SH-SY5Y (cell line): Measurements from ENCODE around the gene LMAN2.

ENCODE experiments used
- GATA2 ChIP-seq: IDR thresholded peaks from 2 replicates; pipeline ENCODE4 v1.6.1; 2011; ENCODE audit warnings: mild to moderate bottlenecking, low read depth, low read length
- GATA3 ChIP-seq: IDR thresholded peaks from 2 replicates; pipeline ENCODE4 v1.6.1; 2011; ENCODE audit warnings: low read depth, mild to moderate bottlenecking, low read length, moderate library complexity

DNA sequence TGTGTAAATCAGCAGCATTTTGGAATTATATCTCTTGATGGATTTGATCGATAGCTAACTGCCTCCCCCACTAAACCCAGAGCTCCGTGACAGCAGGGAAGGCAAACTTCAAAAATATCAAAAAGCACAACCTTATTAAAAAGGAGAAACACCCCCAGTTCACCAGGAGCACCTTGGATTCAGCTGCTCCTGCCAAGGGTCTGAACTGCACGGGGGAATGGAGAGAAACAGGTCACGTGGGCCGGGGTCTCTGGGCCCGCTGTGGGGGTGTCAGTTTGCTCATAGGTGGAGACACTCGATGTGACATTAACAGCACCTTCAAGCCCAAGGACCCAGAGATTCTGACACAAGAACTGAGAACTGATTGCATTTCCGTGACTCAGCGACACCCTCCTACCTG is 31.7 kb upstream of the LMAN2 start:
- no peak for TF ChIP-seq GATA2
- no peak for TF ChIP-seq GATA3
